Activated CD4-positive, alpha-beta T cell treated with anti-CD3 and anti-CD28 coated beads, Interleukin-2, amount 50 U/mL, for 1 hour (primary cell): ENCODE measurements around the gene SPATA4.

ENCODE experiments used
- DNase-seq: peaks from one replicate; pipeline ENCODE4 v3.0.0-alpha.2; 2020

Gene SPATA4

DNA sequence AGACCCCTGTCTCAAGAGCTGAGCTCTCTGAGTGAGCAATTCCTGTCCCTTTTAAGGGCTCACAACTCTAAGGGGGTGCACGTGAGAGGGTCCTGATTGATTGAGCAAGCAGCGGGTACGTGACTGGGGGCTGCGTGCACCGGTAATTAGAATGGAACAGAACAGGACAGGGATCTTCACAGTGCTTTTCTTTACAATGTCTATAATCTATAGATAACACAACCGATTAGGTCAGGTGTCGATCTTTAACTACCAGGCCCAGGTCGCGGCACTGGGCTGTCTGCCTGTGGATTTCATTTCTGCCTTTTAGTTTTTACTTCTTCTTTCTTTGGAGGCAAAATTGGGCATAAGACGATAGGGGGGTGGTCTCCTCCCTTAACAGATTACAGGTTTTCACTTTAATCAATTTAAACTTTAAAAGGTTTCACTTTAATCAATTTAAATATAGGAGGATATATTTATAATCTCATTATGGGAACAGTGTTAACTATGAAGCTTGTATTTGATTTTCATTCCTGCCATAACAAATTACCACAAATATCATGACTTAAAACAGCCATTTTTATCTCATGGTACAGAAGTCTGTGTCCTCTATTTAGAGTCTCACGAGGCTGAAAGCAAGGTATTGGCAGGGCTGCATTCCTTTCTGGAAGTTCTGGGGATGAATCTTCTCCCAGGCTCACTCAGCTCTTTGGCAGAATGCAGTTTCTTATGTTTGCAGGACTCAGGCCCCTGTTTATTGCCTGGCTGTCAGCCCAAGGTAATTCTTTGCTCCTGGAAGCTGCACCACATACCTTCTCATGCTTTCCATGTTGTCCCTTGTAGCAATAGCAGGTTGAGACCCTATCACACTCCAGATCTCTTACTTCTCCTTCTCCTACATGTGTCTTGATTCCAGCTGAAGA, 5.2 kb downstream of the SPATA4 start:
- no peak for DNase-seq

DNA sequence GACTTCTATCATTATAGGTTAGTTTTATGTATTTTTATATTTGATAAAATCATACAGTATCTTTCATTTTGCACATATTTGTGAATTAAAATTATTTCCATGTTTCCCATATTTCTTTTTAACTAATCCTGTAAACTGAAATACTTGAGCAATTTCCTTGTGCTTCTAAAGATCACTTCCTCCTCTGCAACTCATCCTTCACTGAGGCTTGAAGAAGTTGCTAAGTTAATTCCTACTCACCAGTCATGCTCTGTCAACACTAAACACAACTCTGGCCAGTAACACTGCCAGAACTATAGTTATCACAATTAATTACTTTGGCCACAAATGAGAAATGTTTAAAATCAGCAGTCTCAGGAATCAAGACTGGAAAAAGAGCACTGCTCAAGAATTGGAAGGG, 6.7 kb downstream of the SPATA4 start:
- DNase-seq: no peak

DNA sequence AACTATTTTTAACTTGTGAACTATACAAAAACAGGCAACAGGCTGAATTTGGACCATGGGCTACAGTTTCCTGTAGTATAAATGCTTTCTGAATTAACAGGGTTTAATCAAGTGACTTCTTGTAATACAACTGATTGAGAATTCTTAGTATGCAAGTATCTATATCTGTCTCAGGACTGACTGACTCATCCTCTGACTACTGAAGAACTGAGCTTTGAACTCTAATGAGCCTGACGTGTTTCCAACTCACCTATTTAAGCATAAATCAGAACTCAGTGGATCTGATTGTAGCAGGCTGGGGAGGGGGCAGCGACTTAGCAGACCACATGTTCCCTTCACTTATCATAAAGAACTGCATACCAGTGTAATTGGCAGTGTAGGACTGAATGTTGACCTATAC, 7.8 kb downstream of the SPATA4 start:
- no peak for DNase-seq

DNA sequence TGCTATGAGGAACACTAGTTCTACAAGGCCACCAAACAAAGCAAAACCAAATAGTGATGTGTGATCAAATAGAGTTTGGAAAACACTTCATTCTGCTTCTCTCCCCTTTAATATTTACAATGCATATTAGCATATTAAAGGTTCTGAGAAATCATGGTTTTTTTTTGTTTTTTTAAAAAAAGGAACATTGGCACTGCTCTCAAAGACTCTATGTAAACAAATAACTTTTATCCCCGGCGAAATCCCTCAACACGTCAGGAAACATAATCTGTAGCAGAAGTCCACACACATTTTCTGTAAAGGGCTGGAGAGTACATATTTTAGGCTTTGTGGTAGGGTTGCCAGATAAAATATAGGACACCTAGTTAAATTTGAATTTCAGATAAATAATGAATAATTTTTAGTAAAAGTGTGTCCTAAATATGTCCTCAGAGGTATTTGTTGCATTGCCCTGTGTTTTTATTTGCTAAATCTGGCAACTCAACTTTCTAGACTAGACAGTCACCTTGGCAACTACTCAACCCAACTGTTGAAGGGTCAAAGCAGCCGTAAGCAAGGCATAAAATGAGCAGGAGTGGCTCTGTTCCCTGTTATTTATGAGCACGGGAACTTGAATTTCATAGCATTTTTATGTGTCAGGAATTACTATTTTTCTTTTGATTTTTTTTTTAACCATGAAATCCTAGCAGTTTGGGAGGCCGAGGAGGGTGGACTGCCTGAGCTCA, 8.6 kb downstream of the SPATA4 start:
- no peak for DNase-seq

DNA sequence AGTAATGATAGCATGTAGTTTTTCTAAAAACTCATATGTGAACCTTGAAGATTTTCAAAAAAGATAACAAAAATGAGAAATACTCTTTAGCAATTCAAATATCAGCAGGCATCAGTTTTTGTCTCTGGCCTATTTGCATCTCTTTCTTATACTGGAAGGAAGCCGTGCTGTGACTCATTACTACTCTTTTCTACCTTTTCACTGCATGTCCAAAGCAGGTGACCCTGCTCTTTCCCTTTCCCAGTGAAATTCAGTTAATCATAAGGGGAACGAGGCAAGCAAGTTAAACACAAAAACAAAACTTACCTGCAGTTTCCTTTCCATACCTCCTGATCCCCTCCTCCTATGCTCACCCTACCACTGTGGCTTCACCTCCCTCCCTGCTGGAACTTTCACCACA, 9.3 kb downstream of the SPATA4 start:
- no peak for DNase-seq

DNA sequence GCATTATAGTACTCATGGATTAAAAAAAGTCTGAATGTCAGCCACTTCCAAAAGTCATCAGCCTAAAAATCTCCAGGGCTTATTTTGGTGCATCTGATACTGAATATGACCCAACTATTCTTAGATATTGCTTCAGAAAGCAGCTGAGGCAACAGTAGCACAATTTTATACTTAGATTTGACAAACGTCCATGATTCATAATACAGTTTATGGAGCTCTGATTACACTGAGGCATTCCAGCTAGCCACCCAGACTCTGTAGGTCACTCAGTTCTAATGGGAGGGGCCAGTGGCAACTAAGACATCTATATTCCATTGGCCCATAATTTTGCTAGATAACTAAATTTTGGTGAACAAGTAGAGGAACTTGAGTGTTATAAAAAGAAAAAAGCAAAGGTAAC, 10.3 kb downstream of the SPATA4 start:
- DNase-seq: no peak

DNA sequence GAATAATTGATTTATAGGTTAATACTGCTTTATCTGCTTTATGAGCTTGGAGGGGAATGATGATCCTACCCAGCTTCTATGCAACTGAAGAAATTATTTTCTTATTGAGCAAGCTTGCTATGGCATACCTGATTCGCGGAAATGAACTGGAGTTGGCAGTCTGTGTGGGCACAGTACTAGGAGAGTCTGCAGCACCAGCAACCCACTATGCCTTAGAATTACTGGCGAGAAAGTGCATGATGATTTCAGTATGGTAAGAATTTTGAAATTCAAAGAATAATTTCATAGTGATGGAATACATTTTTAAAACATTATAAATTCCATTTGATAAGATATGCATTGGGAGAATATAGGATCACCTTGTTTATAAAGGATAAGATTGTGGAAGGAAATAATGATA, 32.3 kb downstream of the SPATA4 start:
- no peak for DNase-seq

DNA sequence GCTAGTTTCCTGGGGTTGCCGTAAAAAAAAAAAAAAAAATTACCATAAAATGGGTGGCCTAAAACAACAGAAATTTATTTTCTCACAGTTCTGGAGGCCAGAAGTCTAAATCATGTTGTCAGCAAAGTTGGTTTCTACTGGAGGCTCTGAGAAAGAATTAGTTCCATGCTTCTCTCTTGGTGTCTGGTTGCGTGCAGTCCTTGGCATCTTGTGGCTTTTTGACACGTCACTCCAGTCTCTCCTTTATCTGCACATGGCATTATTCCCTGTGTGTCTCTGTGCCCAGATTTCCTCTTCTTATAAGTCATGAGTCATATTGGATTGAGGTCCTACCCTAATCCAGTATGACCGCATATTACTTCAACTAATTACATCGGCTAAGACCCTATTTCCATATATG, 38.7 kb downstream of the SPATA4 start:
- DNase-seq: no peak

DNA sequence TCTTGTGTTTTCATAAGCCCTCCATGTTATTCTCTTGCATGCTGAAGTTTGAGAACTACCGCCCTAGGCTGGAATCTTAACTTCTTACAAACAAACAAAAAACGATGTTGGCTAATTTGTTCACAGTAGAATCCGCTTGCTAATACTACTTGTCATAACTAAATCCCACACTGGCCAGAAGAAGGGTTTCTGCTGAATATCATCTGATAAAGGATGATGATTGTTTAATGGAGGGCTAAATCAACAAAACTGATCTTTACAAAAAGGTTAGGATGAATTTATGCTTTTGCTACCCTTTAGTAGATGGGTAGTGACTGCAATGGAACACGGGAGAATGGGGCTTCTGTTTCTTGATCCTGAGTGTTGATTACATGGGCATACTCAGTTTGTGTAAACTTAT, 42.3 kb downstream of the SPATA4 start:
- DNase-seq: no peak

DNA sequence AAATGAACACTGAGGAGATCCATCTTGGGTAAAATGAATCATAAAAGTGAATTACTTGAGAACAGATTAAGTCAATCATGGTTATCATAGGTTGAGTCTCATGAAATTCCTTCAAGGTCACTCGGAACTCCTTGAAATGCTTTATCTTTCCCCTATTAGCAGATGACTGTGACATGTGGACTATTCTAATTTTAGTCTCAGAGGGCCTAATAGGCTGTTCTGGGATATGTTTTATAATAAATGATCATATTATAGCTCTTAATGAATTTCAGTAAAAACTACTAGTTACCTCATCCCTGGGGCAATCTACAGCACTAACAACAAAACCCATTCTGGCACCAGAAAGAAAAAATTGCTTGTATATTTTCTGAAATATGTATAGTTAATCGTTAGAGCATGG, 44.7 kb downstream of the SPATA4 start:
- DNase-seq: no peak

DNA sequence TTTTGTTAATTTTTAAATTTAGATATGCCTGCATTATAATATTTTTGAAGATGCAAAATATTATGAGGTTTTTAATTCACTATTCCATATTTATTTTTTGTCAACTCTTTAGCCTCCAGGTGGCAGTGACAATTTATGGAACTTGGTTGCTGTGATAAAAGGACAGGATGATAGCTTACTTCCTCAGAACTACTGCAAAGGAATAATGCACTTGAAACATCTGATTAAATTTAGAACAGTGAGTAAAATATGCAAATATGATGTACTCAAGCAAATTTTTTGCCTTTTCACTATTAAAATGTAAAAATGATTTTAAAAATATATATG, 45.1 kb downstream of the SPATA4 start:
- no peak for DNase-seq

DNA sequence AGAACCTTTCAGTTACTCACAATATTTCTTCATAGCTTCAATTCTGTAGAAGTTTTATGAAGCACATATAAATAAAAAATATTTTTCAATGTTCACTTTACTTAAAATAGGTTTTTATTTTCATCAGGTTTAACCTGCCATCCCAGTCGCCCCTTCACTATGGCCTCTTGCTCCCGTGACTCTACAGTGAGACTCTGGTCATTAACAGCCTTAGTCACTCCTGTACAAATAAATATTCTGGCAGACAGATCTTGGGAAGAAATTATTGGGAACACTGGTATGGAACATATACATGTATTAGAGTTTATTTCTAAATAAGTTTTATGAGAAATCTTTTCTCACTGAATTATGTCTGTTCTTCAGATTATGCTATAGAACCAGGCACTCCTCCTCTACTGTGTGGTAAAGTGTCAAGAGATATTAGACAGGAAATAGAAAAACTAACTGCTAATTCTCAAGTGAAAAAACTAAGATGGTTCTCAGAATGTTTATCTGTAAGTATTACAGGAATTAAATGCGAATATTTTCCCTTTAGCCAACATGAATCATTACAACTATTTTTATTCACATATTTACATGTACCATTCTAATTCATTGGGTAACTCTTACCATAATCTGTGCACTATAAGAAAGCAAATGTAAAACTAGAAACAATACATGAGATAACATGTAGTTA, 45.6 kb downstream of the SPATA4 start:
- no peak for DNase-seq

DNA sequence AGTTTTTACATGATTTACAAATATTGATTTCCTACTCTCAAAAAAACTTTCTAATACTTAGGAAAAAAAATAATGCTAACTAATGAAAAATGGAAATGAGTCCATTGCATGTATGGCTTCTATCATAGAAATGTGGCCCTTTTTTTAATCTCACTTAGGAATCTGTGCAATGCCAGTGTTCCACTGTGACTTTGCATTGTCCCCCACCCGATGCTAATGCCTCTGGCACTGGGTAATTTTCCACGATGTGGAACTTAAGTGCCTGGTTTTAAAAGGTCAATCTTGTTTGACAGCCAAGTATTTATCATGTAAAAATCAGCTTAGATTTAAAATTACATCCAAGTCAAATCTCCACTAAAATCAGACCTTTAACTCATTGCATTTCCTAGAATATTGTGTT, 53.1 kb downstream of the SPATA4 start:
- no peak for DNase-seq

DNA sequence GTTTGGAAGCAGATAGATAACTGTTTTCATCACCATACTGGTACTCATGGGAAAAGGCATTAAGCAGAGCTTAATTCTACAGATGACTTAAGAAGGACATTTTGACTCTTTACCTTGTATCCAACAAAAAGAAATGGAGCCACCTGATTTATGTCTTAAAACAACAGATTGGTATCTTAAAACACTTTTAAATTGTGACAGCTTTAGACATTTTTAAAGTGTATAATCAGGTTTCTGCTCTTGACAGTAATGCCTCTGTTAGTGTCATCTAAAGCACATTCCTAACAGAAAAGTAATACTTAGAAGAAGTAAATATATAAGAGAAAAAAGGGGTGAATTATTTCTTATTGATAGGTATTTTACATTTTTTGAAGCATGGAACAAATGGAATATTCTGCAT, 55.9 kb downstream of the SPATA4 start:
- DNase-seq: no peak

DNA sequence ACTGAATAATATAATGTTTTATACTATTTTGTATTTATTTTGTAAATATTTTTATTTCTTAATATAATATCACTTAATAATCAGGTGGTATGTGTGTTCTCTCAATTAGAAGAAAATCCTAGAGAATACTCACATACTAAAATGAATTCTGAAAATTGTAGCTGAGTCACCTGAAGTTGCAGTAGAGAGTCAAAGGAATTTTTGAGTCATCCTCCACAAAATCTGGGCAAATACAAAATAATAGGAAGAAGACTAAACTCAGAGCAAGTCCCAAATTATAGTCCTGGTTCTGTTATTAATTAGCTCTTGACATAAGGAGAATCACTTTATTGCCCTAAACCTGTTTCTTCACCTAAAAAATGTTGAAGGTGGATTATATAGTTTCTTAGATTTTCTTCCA, 57.8 kb downstream of the SPATA4 start:
- no peak for DNase-seq

DNA sequence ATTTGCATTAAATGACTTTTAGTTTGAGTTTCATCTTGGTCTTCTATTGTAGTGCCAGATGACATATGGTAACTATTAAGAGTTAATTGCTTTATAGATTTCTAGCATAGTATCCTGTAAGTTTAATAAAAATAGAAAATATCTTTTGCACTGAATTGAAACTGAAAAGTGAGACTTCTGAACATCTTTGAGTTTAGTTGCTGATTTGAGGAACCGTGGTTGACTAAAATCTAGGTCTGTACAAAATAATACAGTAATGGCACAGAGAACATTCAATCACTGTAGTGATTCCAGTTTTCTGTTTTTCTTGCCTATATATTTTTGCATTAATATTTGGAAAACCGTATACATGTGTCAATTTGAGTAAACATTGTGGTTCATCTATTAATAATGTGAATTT, 60.7 kb downstream of the SPATA4 start:
- DNase-seq: no peak
